Gastrocnemius medialis (tissue), 4 donors: ENCODE results near the gene B4GALT3. TPM values are rescaled to one million over a fixed set of nuclear protein-coding genes. Genes with fewer than 3 reads are reported as not detected.

Experiments used
- ATAC-seq, 2 donors: fragments of 150-250 bp; one replicate each; pipeline ENCODE4 v1.9.1; 2016
- DNase-seq, 2 donors: peaks; one replicate each; pipeline ENCODE4 v3.0.0-alpha.2; 2019
- H3K27ac ChIP-seq, 4 donors: fragments of 200-600 bp; sonication (generic); 1 replicate in 1 of 4; 2 replicates in 3 of 4; pipeline ENCODE4 v1.5.1; 2016 to 2018; ENCODE audit warnings: mild to moderate bottlenecking in 2 of 4, moderate library complexity in 1 of 4
- H3K27me3 ChIP-seq, 3 donors: fragments of 200-600 bp; sonication (generic) in 2 of 3; 1 replicate in 1 of 3; 2 replicates in 2 of 3; pipeline versions ENCODE4 v1.5.1 to v1.6.0; 2016 to 2019; ENCODE audit warnings: mild to moderate bottlenecking in 1 of 3, moderate library complexity in 1 of 3
- H3K36me3 ChIP-seq, 2 donors: fragments of 200-600 bp; sonication (generic) in 1 of 2; one replicate each; pipeline ENCODE4 v1.5.1; 2017 to 2018
- H3K4me1 ChIP-seq, 2 donors: fragments of 200-600 bp; sonication (generic) in 1 of 2; one replicate each; pipeline ENCODE4 v1.5.1; 2016 to 2017; ENCODE audit warnings: mild to moderate bottlenecking in 2 of 2
- H3K4me3 ChIP-seq, 4 donors: fragments of 200-600 bp; sonication (generic) in 3 of 4; 1 replicate in 1 of 4; 2 replicates in 3 of 4; pipeline ENCODE4 v1.5.1; 2016 to 2019; ENCODE audit warnings: mild to moderate bottlenecking in 2 of 4
- H3K9me3 ChIP-seq, 3 donors: fragments of 200-600 bp; sonication (generic) in 2 of 3; 1 replicate in 1 of 3; 2 replicates in 2 of 3; pipeline ENCODE4 v1.5.1; 2016 to 2019
- CTCF ChIP-seq, 5 experiments: fragments of 450-650 bp in 3 of 5; fragments of 200-600 bp in 2 of 5; sonication (generic) in 2 of 5; IDR thresholded peaks in 4 of 5; conservative IDR thresholded peaks in 1 of 5; 1 replicate in 4 of 5; 2 replicates in 1 of 5; pipeline ENCODE4 v1.5.1; 2016 to 2019; ENCODE audit warnings: antibody characterized with exemption in 5 of 5, mild to moderate bottlenecking in 3 of 5, moderate library complexity in 3 of 5
- POLR2A ChIP-seq, 2 donors: fragments of 450-650 bp; IDR thresholded peaks; one replicate each; pipeline ENCODE4 v1.6.1; 2017; ENCODE audit warnings: antibody characterized with exemption in 2 of 2, mild to moderate bottlenecking in 2 of 2, moderate library complexity in 2 of 2
- in situ Hi-C, 4 donors: fragments of 200-750 bp; cut with MboI; loops; one replicate each; pipeline versions ENCODE4 v1.15.0 to v1.8.0; 2017; ENCODE audit warnings: low sequenced_read_pairs in 4 of 4
- intact Hi-C: fragments of 100-400 bp; cut with DNase I; formaldehyde crosslinking; loops from one replicate; pipeline ENCODE4 v1.15.1; 2023; ENCODE audit warnings: low total_unique reads
- total RNA-seq, 4 donors: library from RNA; depleted of rRNA; stranded (reverse); fragments of >200 nt; gene quantifications; one replicate each; pipeline versions ENCODE4 v1.1.0 to v1.2.3, GENCODE V29; 2016

The B4GALT3 gene
- total RNA-seq, 4 donors from 2014 or later, result 35.5 to 47.7 (median 43.7) TPM

DNA sequence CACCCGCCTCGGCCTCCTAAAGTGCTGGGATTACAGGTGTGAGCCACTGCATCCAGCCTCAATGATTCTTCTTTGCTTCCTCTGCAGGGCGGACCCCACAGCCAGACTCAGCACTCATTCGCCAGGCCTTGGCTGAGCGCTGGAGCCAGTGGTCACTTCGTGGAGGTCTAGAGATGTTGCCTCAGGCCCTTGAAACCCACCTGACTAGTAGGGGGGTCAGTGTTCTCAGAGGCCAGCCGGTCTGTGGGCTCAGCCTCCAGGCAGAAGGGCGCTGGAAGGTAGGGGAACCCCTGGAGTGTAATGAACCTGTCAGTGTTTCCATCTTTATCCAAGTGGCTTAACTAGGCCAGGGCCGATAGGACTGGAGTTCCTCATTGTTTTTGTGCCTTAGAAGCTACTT, 8.4 kb downstream of the B4GALT3 start:
- DNase-seq (no peak), ATAC-seq (no peak)
- Histone ChIP-seq H3K4me1 (peaks cover 28% of the 10 kb centered on the region in 2 donors), H3K27ac (no peak overlapping the region), H3K36me3 (peaks cover 5 to 61% of the 10 kb centered on the region in 2 donors), H3K4me3 (no peak overlapping the region), H3K9me3 (no peaks in the 10 kb centered on the region), H3K27me3 (no peaks in the 10 kb centered on the region)
- intact Hi-C loops, result no loop called here
- in situ Hi-C loops, result no loop called here
- TF ChIP-seq CTCF (IDR thresholded peaks at IDR 0.05 in 4 of 5, conservative IDR thresholded peaks at IDR 0.05 in 1 of 5) (no peak), POLR2A (IDR thresholded peaks at IDR 0.05) (no peak)

GRCh38 chr1:161166669-161167548, 10.4 kb downstream of the B4GALT3 start:
- Histone ChIP-seq H3K27ac (peak overlapping the region; percentile 85 to 94 (median 88)), H3K4me3 (peak overlapping the region; percentile 77 to 90 (median 82)), H3K27me3 (no peaks in the 10 kb centered on the region), H3K9me3 (no peaks in the 10 kb centered on the region), H3K4me1 (peaks cover 16 to 19% of the 10 kb centered on the region in 2 donors), H3K36me3 (peaks cover 5 to 63% of the 10 kb centered on the region in 2 donors)
- ATAC-seq (no peak), DNase-seq (no peak)
- in situ Hi-C loops, result no loop called here
- TF ChIP-seq POLR2A (IDR thresholded peaks at IDR 0.05) (no peak), CTCF (IDR thresholded peaks at IDR 0.05 in 4 of 5, conservative IDR thresholded peaks at IDR 0.05 in 1 of 5) (no peak)
- intact Hi-C loops, result loop anchor here (1.0 kb wide), 1 partner anchor 10 kb away; the partner anchor contains the start of gene B4GALT3

GRCh38 chr1:161165742-161166668, 11.3 kb downstream of the B4GALT3 start, which contains the start of gene PPOX:
PPOX (plus strand) TSS chr1:161166426; CDS start chr1:161166848, 422 bp downstream.
- intact Hi-C loops, result loop anchor here (1.0 kb wide), 1 partner anchor 11 kb away; the partner anchor contains the start of gene B4GALT3

More at GRCh38 chr1:161165742-161166668, 11.3 kb downstream of the B4GALT3 start, which contains the start of gene PPOX:
- Histone ChIP-seq H3K27ac (peak within 1 kb of the TSS; percentile 85 to 94 (median 88)), H3K36me3 (peaks cover 5 to 61% of the 10 kb centered on the region in 2 donors), H3K27me3 (no peaks in the 10 kb centered on the region), H3K4me1 (peaks cover 22 to 26% of the 10 kb centered on the region in 2 donors), H3K4me3 (peak within 1 kb of the TSS; percentile 77 to 90 (median 82)), H3K9me3 (no peaks in the 10 kb centered on the region)
- TF ChIP-seq CTCF (IDR thresholded peaks at IDR 0.05 in 4 of 5, conservative IDR thresholded peaks at IDR 0.05 in 1 of 5) (peak; percentile 20 to 57 (median 44)), POLR2A (IDR thresholded peaks at IDR 0.05) (peak; percentile 73 to 92)
- peak; percentile 98 for DNase-seq
- peak; percentile 97 to 99 for ATAC-seq
- in situ Hi-C loops, result no loop called here
